GM06990 (cell line): ENCODE data around the gene NF2.

Source experiments
- DNase-seq: peaks from one replicate; pipeline ENCODE4 v3.0.0-alpha.2; 2011; ENCODE audit not compliant: insufficient read length; ENCODE audit errors: extremely low read depth
- H3K27me3 ChIP-seq: replicated peaks from 2 replicates; pipeline ENCODE4 v1.6.0; 2011; ENCODE audit warnings: low read length; ENCODE audit not compliant: control insufficient read depth, insufficient read depth
- H3K36me3 ChIP-seq: 2 replicates; pipeline ENCODE4 v1.5.1; 2011; ENCODE audit warnings: low read length; ENCODE audit not compliant: control insufficient read depth, insufficient read depth
- H3K4me3 ChIP-seq: replicated peaks from 2 replicates; pipeline ENCODE4 v1.5.1; 2011; ENCODE audit warnings: low read depth, mild to moderate bottlenecking, control low read depth, low read length
- TF ChIP-seq, protein P1 (sequence below): IDR thresholded peaks from 2 replicates; pipeline ENCODE4 v1.5.1; 2011; ENCODE audit warnings: low read length, control low read depth, mild to moderate bottlenecking, inconsistent platforms; ENCODE audit not compliant: insufficient read depth, poor library complexity, severe bottlenecking

The NF2 gene

DNA sequence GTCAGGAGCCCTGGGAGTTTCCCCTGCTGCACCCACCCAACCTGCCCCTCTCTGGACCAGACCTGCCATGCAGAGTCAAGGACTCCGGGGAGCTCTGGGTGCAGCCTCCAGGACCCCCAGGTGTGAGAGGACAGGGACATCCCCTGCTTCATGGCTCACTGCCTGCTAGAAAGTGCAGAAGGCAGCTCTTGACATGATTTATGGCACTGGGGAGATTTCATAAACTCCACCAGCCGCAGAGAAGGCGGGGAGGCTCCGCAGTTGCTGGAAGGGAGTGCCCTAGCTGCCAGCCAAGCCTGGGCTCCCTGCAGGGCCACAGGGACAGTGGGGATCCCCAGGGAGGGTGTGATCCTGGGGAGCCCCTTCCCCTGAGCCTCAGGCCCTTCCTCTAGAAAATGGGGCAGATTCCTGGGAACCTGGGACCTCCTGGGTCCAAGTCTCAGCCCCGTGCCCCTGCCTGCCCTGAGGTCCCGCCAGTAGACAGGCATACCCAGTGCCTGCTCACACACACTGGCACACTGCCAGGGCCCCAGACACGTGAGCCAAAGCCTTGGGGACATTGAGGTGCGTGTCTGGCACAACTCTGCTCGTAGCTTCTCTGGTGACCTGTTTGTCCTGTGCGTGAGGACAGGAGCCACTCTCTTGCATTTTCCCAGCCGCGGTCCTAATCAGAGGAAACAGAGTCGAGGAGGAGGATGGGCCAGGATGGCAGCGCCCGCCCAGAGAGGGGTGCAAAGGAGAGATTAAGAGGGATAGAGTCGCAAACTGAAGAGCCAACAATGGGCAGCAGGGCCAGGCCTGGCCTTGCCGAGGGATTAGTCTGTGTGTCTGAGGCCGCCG, 130.1 kb downstream of the NF2 start:
- Histone ChIP-seq H3K36me3 (no peaks in the 10 kb centered on the region; the same call in none of the 2 replicates), H3K4me3 (no peak overlapping the region), H3K27me3 (no peaks in the 10 kb centered on the region)
- TF ChIP-seq, protein P1, sequence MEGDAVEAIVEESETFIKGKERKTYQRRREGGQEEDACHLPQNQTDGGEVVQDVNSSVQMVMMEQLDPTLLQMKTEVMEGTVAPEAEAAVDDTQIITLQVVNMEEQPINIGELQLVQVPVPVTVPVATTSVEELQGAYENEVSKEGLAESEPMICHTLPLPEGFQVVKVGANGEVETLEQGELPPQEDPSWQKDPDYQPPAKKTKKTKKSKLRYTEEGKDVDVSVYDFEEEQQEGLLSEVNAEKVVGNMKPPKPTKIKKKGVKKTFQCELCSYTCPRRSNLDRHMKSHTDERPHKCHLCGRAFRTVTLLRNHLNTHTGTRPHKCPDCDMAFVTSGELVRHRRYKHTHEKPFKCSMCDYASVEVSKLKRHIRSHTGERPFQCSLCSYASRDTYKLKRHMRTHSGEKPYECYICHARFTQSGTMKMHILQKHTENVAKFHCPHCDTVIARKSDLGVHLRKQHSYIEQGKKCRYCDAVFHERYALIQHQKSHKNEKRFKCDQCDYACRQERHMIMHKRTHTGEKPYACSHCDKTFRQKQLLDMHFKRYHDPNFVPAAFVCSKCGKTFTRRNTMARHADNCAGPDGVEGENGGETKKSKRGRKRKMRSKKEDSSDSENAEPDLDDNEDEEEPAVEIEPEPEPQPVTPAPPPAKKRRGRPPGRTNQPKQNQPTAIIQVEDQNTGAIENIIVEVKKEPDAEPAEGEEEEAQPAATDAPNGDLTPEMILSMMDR: no peak
- DNase-seq: peak; percentile 42

DNA sequence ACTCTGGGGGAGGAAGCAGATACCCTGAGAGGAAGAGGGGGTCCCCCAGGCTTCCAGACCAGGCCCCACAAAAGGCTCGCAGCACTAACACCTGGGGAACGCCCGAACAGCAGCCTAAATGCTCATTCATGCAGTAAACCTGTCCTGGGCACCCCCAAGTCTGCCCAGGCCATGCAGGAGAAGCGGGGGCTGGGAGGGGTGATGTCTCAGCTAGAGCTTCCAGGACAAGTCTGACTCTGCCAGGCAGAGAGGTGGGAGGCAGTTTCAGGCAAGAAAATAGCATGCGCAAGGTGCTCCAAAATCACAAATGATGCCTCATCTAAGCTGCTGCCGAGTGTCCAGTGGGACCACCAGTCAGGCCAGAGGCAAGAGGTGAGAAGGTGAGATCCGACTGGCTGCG, 131.0 kb downstream of the NF2 start:
- Histone ChIP-seq H3K4me3 (no peak overlapping the region), H3K36me3 (no peaks in the 10 kb centered on the region; the same call in none of the 2 replicates), H3K27me3 (no peaks in the 10 kb centered on the region)
- TF ChIP-seq, protein P1: no peak
- DNase-seq: no peak

DNA sequence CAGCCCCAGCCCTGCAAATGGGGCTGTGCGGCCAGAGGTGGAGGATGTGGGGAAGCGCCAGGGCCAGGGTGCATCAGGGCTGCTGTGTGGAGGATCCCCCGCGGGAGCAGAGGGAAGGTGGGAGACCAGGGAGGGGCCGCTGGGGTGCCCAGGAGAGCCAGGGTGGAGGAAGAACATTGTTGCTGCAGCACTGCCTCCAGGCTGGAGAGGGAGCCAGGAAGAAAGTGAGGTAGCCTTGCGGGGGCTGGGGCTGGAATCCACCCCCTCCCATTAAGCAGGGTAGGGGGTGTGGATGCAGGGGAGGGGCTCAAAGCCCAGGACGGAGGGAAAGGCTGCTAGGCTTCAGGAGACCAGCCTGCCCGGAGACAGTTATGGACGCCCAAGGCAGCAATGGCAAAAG, 131.4 kb downstream of the NF2 start:
- H3K27me3 ChIP-seq: no peaks in the 10 kb centered on the region
- no peak for DNase-seq
- no peaks in the 10 kb centered on the region; the same call in none of the 2 replicates for H3K36me3 ChIP-seq
- TF ChIP-seq, protein P1: no peak
- no peak overlapping the region for H3K4me3 ChIP-seq

DNA sequence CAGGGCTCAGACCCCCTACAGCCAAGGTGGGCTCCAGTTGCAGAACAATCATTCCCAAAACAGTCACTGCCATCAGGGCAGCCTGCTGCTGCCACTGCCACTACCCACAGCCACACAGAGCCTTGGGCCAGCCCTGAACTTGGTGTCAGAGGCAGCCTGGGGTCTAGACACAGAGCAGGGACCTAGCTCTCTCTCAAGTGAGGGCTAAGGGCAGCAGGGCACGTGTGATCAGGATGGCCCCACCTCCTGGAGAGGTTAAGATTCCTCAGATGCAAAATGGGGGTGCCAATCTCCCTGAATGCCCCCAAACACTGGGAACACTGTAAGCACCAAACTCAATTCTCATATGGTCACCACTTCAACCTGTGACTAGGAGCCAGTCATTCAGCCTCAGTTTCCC, 132.0 kb downstream of the NF2 start:
- H3K4me3 ChIP-seq: no peak overlapping the region
- no peaks in the 10 kb centered on the region for H3K27me3 ChIP-seq
- TF ChIP-seq, protein P1: no peak
- no peaks in the 10 kb centered on the region; the same call in none of the 2 replicates for H3K36me3 ChIP-seq
- DNase-seq: no peak

DNA sequence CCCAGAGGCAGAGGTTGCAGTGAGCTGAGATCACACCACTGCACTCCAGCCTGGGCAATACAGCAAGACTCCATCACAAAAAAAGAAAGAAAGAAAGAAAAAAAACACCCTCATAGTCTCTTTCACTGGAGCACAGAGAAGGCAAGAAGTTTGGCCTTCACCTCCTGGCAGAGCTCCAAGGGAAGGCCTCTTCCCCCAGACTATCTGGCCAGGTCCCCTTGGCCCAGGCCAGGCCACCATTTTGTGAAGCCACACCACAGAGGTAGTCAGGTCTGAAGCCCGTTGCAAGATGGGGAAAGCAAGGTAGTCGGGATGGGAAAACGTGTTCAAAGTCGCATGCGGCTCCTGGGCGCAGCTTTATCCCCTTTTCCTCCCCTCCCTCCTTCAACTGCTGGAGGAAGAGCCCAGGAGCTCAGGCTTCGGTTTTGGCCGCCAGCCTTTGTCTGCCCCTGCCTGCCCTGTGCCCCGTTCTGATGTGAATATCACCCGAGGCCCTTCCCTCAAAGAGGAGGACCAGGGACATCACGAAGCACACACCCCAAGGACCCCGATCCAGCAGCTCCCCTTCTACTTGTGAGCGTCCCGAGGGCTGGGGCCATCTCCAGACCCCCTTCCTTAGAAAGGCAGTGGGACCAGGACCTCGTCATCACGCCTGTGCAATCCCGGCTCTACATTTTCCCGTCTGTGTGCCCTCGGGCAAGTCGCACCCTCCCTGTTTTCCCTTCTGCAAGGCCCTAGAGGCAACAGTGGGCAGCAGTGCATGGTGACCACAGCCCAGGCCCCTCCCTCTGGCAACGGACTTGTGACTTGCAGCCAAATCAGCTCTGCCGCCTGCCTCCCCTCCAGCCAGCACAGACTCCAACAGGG, 134.1 kb downstream of the NF2 start:
- Histone ChIP-seq H3K36me3 (no peaks in the 10 kb centered on the region; the same call in none of the 2 replicates), H3K27me3 (no peaks in the 10 kb centered on the region), H3K4me3 (no peak overlapping the region)
- DNase-seq: no peak
- TF ChIP-seq, protein P1: no peak
